GM03348 (cell line): Measurements from ENCODE around the gene OASL.
"Not testable (repeated sequence)": the region's sequence is repeated elsewhere in the genome, so short reads cannot be mapped to it uniquely, and the experiment has no call there.

ENCODE experiments used
- DNase-seq: peaks from one replicate; pipeline ENCODE4 v3.0.0; 2012; ENCODE audit warnings: low spot score

OASL gene, protein sequence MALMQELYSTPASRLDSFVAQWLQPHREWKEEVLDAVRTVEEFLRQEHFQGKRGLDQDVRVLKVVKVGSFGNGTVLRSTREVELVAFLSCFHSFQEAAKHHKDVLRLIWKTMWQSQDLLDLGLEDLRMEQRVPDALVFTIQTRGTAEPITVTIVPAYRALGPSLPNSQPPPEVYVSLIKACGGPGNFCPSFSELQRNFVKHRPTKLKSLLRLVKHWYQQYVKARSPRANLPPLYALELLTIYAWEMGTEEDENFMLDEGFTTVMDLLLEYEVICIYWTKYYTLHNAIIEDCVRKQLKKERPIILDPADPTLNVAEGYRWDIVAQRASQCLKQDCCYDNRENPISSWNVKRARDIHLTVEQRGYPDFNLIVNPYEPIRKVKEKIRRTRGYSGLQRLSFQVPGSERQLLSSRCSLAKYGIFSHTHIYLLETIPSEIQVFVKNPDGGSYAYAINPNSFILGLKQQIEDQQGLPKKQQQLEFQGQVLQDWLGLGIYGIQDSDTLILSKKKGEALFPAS

DNA sequence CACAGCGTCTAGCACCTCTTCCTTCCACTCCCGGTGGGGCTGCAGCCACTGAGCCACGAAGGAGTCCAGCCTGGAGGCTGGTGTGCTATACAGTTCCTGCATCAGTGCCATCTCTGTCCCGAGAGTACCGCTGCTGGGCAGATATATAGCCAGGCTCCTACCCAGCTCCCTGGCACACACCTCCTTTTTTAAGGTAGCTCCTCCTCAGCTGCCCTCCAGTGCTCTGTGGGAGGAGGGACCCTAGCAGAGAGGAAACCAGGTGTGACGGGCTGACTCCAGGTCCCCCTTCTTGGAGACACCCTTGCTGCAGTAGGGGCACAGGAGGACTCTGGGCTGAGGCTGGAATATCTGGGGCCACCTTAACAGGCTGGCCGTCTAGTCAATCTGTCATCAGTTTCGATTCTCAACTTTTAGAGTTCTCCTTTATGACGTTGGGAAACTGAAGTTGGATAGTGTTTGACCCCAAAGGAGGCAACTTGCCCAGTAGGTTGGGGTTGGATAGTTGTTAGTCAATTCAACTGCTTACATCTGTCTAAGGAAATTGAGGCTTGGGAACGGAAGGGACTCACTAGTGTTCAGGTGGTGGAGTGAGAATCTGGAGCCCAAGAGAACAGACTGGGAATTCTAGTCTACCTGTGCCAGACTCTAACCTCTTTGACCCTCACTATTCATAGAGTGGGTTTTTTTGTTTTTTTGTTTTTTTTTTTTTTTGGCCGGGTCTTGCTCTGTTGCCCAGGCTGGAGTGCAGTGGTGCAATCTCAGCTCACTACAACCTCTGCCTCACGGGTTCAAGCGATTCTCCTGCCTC lies at the start of gene OASL:
OASL (minus strand) TSS at position 386 of the 808 bp plus-strand sequence; CDS start at position 111, 275 bp downstream.
- peak; percentile 14 for DNase-seq

DNA sequence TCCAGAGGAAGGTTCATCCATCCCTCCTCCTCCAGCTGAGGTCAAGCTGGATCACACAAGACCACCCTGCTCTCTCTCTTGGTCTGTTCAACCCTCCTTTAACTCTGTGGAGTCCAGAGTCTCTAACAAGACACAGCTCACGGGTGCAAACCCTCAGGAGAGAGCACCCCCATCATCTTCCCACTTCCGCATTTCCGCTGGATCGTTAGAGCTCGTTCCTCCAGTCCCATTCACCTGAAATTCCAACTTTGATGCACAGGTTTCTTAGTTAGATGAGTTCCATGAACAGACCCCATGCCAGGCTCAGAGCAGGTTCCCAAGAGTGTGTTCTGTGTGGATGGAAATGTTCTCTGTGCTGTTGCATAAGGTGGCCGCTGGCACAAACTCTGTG lies 49.1 kb upstream of the OASL start:
- no peak for DNase-seq

- DNase-seq, result no peak
Observed at GRCh38 chr12:121087467-121088194, 48.6 kb upstream of the OASL start.

DNA sequence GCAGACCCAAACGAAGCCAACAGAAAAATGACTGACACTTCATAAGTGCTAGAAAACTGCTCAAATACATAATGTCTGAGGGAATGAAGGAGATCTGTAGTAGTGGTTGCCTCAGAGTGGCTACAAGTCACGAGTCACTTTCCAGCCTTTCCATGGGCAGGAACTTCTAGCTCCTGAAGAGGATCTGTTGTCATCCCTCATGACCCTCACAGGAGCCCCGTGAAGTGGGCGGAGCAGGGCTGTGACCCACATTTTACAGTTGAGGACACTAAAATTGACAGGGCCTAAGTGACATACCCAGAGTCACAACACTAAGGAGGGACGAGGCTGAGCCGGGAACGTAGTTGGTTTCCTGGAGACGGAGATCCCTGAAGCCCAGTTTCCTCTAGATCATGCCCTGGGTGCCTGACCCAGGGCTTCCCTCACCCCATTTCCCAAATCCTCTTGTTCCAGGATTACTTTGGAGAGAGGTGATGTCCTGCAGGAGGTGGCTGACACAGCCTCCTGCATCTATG lies 47.8 kb upstream of the OASL start:
- no peak for DNase-seq

GRCh38 chr12:121085506-121086353 lies 46.7 kb upstream of the OASL start:
- no peak for DNase-seq

GRCh38 chr12:121085069-121085468 lies 46.0 kb upstream of the OASL start:
- DNase-seq, result no peak

DNA sequence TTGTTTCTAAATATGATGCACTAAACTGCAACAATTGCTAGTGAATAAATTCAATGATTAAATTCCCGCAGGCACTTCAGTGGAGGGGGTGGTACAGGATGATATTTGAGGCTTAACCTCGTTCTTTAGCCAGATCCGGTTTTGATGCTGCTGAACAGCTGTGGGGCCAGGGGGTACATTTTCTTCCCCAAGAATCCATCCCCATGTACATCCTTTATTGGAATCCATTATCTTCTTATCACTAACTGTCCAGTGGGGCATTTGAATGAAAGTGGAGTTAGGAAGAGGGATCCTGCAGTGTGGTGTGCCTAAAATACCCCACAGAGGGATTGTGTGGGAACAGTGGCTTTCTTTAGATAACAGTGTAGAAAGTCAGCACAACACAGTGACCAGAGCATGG lies 45.2 kb upstream of the OASL start:
- DNase-seq, result no peak

DNA sequence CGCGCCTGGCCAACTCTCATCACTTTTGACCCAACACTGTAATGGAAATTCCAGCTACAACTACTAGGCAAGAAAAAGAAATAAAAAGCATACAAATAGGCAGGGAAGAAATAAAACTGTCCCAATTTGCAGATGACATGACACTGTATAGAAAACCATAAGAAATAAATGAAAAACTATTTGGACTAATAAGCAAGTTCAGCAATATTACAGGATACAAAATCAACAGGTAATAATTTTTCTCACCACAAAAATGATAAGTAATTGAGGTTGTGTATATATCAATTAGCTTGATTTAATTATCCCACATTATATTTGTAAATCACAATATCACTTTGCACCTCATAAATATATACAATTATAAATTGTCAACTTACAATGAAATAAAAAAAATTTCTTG lies 41.9 kb upstream of the OASL start:
- DNase-seq, result no peak

- DNase-seq, result no peak
Observed at GRCh38 chr12:121079736-121080272, 40.8 kb upstream of the OASL start.

DNA sequence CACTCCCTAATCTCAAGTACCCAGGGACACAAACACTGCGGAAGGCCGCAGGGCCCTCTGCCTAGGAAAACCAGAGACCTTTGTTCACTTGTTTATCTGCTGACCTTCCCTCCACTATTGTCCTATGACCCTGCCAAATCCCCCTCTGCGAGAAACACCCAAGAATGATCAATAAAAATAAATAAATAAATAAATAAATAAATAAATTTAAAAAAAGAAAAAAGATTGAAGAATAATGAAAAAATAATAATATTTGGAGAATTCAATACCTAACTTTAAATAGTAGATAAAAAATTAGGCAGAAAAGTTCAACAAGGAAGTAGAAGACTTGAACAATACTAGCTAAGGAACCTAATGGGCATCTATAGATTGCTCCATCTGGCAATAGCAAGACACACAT lies 38.4 kb upstream of the OASL start:
- not testable (repeated sequence) for DNase-seq

GRCh38 chr12:121075911-121076310 lies 36.9 kb upstream of the OASL start:
- not testable (repeated sequence) for DNase-seq

DNA sequence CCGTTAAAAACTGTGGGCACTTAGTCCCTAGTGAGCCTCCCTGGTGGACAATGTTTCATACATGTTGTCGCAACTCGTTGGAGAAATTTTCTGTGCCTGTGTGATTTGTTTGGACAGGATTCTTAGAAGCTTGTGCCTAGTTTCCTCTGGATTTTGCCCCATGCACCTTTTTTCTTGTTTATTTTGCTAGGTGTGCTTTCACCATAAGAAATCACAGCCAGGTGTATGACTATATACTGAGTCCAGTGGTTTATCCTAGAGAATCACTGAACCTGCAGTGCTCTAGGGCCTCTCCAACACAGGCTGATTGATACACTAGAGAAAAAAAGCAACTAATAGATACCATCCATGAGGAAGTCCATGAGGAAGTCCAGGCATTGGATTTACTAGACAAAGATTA lies 33.1 kb upstream of the OASL start:
- no peak for DNase-seq

DNA sequence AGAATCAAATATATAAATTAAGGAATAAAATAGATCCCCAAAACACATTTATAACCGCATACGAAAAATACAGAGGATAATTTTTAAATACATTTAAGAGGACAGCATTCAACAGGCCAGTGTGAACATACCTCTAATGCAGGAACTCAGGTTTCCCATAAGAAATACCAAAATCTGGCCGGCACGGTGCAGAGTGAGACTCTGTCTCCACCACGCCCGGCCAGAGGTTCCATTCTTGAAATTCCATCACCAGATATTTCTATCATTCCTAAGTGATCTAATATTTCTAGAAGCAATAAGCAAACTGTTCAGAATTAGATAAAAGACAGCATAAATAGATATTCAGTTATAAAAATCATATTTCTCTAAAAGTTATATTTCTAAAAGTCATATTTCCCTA lies 30.2 kb upstream of the OASL start:
- no peak for DNase-seq

GRCh38 chr12:121065345-121065744 lies 26.3 kb upstream of the OASL start:
- no peak for DNase-seq

DNA sequence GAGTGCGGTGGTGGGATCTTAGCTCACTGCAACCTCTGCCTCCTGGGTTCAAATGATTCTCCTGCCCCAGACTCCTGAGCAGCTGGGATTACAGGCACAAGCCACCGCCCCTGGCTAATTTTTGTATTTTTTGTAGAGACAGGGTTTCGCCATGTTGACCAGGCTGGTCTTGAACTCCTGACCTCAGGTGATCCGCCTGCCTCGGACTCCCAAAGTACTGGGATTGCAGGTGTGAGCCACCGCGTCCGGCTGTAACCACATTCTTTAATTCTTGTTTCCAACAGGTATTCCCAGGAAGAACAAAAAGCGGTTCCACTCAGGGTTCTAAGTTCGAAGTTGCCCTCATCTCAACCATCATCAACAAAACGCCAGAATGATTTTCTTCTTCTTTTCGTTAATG lies 25.5 kb upstream of the OASL start:
- DNase-seq, result not testable (repeated sequence)

- no peak for DNase-seq
Observed at GRCh38 chr12:121064116-121064515, 25.1 kb upstream of the OASL start.

DNA sequence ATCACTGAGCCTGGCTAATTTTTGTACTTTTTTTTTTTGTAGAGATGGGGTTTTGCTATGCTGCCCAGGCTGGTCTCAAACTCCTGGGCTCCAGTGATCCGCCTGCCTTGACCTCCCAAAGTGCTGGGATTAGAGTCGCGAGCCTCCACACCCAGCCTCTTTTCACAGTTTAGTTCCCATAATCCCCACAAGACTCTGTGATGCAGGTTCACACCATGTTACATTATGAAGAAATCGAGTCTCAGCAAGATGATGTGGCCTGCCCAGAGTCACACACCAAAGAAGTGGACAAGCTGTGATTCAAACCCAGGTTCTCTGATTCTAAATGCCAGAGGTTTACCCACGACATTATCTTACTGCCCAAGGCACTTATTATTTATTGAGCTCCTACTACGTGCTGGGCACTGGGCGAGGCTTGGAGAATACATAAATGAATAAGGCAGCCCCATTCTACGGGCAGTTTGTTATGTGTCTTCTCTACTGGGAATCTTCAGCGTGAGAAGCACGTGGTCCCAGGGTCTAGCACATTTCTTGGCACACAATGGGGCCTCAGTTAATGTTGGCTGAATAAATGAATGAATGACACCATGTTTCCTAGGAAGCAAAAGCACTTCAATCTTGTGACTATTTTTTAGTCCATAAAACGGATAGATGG lies 23.5 kb upstream of the OASL start:
- DNase-seq, result no peak

GRCh38 chr12:121061831-121062230 lies 22.8 kb upstream of the OASL start:
- no peak for DNase-seq

DNA sequence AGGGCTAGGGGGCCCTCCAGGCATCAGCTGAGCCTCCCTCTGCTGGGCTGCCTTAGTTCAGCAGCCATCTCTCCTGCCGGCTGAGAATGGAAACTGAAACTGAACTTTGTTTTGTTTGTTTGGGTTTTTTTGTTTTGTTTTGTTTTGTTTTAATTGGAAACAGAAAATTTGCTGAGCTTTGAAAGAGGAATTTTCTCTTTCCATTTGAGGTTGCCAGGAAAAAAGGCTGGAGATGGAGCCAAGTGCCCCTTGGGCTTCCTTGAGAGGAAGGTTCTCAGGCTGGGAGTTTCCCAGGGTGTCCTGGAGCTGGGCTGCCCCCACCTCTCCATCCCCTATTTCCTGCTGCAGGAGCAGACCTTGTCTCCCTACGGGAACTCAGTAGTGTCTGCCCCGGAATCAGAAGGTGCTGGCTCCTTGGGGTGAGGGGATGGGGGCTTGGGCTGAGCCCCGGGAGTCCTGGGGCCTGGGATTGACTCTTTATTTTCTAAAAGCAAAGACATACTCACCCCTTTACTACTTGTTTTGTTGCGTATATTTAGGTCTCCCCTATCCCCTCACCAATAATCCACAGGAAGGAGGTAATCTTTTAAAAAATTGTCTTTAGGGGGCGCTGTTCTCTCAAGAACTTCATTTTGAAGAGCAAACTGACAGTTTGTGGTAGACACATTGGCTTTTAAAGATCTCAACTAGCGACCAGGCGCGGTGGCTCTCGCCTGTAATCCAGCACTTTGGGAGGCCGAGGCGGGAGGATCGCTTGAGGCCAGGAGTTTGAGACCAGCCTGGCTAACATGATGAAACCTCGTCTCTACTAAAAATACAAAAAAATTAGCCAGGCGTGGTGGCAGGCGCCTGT lies 21.3 kb upstream of the OASL start:
- DNase-seq, result peak; percentile 71
